ENCODE data around the gene IMMP2L.

GRCh38 chr7:111164442-111164841 is 397.9 kb downstream of the IMMP2L start:
- no peak for TF ChIP-seq CTCF (conservative IDR thresholded peaks at IDR 0.05)
- TF ChIP-seq ZFX (IDR thresholded peaks at IDR 0.05), result no peak

Data from C4-2B (cell line).